SK-MEL-5 (cell line): Measurements from ENCODE around the gene VPS13D. TPM values are rescaled to one million over a fixed set of nuclear protein-coding genes. Genes with fewer than 3 reads are reported as not detected.
"Not testable (repeated sequence)": the region's sequence is repeated elsewhere in the genome, so short reads cannot be mapped to it uniquely, and the experiment has no call there.

Experiments
- DNase-seq: peaks from one replicate; pipeline ENCODE4 v3.0.0-alpha.2; 2016; ENCODE audit warnings: low read depth, low spot score
- in situ Hi-C: cut with HindIII; loops from 2 replicates; pipeline ENCODE4 v1.10.0; 2016; ENCODE audit warnings: low sequenced_read_pairs, high pct_unique_total_duplicates, low pct_unique_long_range_greater_than_20kb
- total RNA-seq: library from RNA; depleted of rRNA; stranded (reverse); fragments of >200 nt; shearing (Covaris generic); gene quantifications from 2 replicates; pipeline ENCODE4 v1.2.3, GENCODE V29; 2014

VPS13D gene
- total RNA-seq, 1 experiment from 2014 or later, result 8.9 TPM

GRCh38 chr1:12453400-12454343, 223.8 kb downstream of the VPS13D start:
- in situ Hi-C loops, result no loop called here
- no peak for DNase-seq

GRCh38 chr1:12454406-12455391, 224.9 kb downstream of the VPS13D start:
- no peak for DNase-seq
- in situ Hi-C loops, result no loop called here

- DNase-seq, in situ Hi-C loops: not testable (repeated sequence)
These were observed 226.3 kb downstream of the VPS13D start for GRCh38 chr1:12456081-12456480.

- in situ Hi-C loops, result no loop called here
- DNase-seq, result no peak
These were observed 227.1 kb downstream of the VPS13D start for GRCh38 chr1:12456979-12457378.

GRCh38 chr1:12457771-12458170, 227.9 kb downstream of the VPS13D start:
- in situ Hi-C loops, result no loop called here
- no peak for DNase-seq

GRCh38 chr1:12458571-12458970, 228.7 kb downstream of the VPS13D start:
- no peak for DNase-seq
- in situ Hi-C loops, result no loop called here

- no peak for DNase-seq
- in situ Hi-C loops, result no loop called here
These were observed 230.3 kb downstream of the VPS13D start for GRCh38 chr1:12460121-12460520.

- no peak for DNase-seq
- in situ Hi-C loops, result no loop called here
These were observed 231.2 kb downstream of the VPS13D start for GRCh38 chr1:12460911-12461621.

GRCh38 chr1:12461754-12462153, 231.9 kb downstream of the VPS13D start:
- in situ Hi-C loops, result no loop called here
- DNase-seq, result no peak

- DNase-seq, result no peak
- in situ Hi-C loops, result no loop called here
These were observed 232.8 kb downstream of the VPS13D start for GRCh38 chr1:12462586-12462985.

GRCh38 chr1:12464045-12464461, 234.2 kb downstream of the VPS13D start:
- DNase-seq, result no peak
- in situ Hi-C loops, result no loop called here

- in situ Hi-C loops, result no loop called here
- no peak for DNase-seq
These were observed 234.8 kb downstream of the VPS13D start for GRCh38 chr1:12464598-12465056.

- in situ Hi-C loops, result no loop called here
- DNase-seq, result no peak
These were observed 235.3 kb downstream of the VPS13D start for GRCh38 chr1:12465126-12465525.

GRCh38 chr1:12466816-12467215, 237.0 kb downstream of the VPS13D start:
- no peak for DNase-seq
- in situ Hi-C loops, result no loop called here

GRCh38 chr1:12467570-12468286, 237.9 kb downstream of the VPS13D start:
- in situ Hi-C loops, result no loop called here
- no peak for DNase-seq

GRCh38 chr1:12468323-12468722, 238.5 kb downstream of the VPS13D start:
- DNase-seq, result no peak
- in situ Hi-C loops, result no loop called here

GRCh38 chr1:12469493-12469892, 239.7 kb downstream of the VPS13D start:
- in situ Hi-C loops, result no loop called here
- no peak for DNase-seq
